Ureter (tissue), 1 donor: ENCODE data around the gene CREBL2. TPM values are rescaled to one million over a fixed set of nuclear protein-coding genes. Genes with fewer than 3 reads are reported as not detected.
"Not testable (repeated sequence)": the region's sequence is repeated elsewhere in the genome, so short reads cannot be mapped to it uniquely, and the experiment has no call there.

Experiments
- DNase-seq: peaks from one replicate; pipeline ENCODE4 v3.0.0-alpha.2; 2020; ENCODE audit warnings: low spot score
- total RNA-seq: library from RNA; stranded (reverse); gene quantifications from one replicate; pipeline ENCODE4 v1.2.4, GENCODE V29; 2023
- donor health status: DM: yes; HTN: yes; CAD: no.

Gene CREBL2
- total RNA-seq, 1 donor from 2014 or later, result 26.6 TPM

DNA sequence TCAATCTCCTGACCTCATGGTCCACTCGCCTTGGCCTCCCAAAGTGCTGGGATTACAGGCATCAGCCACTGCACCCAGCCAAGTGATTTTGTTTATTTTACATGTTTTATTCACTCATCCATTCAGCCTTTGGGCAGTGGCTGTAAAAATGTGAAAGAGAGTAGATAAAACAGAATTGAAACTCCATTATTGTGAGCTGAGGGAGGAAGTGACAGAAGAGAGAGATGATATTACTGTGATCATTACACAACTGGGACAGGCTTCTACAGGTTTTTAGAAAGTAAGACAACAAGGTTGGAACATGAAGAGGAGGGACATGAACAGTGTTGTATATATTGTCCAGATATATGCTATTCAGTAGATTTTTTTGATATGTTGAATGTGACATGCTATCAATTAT is 25.0 kb downstream of the CREBL2 start:
- no peak for DNase-seq

- not testable (repeated sequence) for DNase-seq
Measured at GRCh38 chr12:12639995-12640394, 28.3 kb downstream of the CREBL2 start.

GRCh38 chr12:12641650-12642049 is 30.0 kb downstream of the CREBL2 start:
- no peak for DNase-seq

DNA sequence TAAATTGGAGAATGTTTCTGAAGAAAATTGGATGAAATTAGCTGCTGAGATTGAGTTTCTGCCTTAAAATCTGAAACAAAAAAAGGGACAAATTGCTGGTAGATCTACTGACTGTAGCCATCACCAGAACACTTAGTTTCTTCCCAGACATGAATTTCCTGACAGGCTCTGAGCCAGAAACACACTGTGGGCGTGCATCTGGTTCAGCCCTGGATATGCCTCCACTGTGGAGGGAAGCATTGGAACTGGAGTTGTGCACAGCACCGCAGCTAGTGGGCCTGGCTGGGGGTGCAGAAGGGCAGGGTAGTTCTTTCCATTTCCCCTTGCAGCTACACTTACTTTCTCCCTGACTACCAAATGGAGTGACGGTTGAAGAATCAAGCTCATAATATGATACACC is 31.2 kb downstream of the CREBL2 start:
- DNase-seq, result no peak

GRCh38 chr12:12645485-12645884 is 33.8 kb downstream of the CREBL2 start:
- no peak for DNase-seq

- not testable (repeated sequence) for DNase-seq
Measured at GRCh38 chr12:12645968-12646367, 34.3 kb downstream of the CREBL2 start.

DNA sequence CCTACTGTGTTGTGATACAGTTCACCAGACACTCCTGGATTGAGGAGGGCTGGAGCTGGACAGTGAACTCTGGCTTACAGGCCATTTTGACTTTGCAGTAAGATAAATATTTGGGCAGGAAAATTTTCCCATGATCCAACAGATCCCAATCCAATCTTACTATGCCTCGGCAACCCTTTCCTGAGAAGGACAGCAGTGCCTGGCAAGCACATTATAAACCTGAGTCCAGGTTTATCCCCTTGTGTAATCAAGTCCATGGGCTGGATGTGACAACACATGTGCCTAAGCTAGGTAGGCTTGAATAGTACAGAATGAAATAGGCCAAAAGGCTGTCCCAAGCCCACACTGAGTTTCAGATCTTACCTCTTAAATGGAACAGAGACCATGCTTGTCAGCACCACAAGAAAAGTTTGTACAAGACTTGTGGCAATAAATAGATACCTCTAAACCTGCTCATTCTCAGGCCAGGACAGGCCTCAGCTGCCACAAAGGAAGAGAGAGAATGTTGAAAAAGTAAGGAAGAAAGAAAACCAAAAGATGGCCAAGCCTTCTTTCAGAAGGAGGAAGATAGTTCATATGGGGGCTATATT is 34.9 kb downstream of the CREBL2 start:
- no peak for DNase-seq

GRCh38 chr12:12648284-12648683 is 36.6 kb downstream of the CREBL2 start:
- DNase-seq, result no peak

GRCh38 chr12:12648951-12649650 is 37.4 kb downstream of the CREBL2 start:
- no peak for DNase-seq

DNA sequence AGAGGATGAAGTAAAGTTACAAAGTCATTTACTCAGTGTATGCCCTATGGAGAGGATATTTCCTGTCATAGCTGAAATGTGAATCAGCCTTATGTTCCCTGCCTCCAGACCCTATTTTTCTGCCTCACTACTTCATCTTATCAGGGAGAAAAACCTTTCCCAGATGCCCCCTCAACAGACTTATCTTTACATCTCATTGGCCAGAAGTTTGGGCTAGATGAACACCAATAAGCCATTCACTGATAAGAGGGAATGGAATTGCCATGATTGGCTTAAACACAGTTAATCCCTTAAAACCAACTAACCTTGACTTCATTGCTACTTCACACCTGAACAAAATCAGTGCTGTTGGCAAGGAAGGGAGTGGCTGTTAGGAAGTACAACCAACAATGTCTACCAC is 40.1 kb downstream of the CREBL2 start:
- no peak for DNase-seq

DNA sequence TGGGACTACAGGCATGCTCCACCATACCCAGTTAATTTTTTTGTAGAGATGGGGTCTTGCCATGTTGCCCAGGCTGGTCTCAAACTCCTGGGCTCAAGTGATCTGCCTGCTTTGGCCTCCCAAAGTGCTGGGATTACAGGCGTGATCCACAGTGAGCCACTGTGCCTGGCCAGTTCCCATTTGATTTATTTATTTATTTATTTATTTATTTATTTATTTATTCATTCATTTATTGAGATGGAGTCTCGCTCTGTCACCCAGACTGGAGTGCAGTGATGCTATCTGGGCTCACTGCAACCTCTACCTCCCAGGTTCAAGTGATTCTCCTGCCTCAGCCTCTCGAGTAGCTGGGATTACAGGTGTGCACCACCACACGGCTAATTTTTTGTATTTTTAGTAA is 41.0 kb downstream of the CREBL2 start:
- DNase-seq, result not testable (repeated sequence)

GRCh38 chr12:12653922-12654321 is 42.2 kb downstream of the CREBL2 start:
- DNase-seq, result no peak

- no peak for DNase-seq
Measured at GRCh38 chr12:12654691-12655460, 43.2 kb downstream of the CREBL2 start.

DNA sequence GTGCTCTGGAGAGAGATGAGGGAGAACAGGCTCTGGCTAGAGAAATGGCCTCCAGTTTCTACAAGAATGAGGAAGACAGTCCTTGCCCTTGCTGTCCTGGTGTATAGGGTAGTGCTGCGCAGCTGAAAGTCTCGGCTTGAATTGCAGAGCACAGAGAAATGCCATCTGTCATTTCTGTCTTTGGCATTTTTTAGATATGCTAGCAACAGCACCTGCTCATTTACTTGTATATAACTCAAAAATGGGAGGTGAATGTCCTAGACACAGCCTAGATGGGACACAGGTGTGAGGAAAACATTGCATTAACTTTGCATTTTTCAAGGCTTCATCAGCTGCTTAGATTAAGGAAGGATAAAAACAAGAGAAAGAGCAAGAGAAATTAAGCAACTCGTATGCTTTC is 48.5 kb downstream of the CREBL2 start:
- no peak for DNase-seq

DNA sequence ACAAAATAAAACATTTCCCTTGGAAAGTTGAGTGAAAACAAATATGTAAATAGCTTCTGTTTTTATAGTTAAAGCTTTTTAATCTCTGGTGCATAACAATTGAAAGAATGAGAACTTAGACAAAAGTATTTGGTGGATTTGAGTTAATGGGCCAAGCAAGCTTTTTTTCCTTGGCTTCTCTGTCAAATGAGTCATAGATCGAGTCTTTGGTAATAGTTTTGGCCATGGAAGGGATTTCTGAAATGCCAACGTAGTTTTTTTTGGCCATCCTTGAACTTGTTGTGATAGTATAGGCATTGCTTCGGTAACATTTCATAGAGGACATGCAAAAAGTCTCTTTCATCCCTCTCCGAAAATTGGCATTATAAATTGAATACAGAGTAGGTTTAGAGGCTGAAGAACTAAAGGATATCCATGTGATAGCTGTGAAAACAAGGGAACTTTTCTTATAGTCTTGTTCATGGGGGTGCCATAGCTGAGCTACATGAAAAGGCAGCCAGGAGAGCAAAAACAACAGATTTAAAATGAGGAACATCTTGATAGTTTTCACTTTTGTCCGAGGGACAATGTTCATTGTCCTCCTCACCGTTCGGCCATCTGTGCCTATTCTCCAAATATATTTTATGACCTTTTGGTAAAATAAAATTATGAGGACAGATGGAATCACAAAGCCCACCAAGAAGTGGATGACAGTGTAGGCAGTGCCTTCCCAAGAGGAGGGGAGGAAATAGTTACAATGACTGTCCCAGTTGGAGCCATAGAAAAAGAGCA is 49.6 kb downstream of the CREBL2 start:
- no peak for DNase-seq

DNA sequence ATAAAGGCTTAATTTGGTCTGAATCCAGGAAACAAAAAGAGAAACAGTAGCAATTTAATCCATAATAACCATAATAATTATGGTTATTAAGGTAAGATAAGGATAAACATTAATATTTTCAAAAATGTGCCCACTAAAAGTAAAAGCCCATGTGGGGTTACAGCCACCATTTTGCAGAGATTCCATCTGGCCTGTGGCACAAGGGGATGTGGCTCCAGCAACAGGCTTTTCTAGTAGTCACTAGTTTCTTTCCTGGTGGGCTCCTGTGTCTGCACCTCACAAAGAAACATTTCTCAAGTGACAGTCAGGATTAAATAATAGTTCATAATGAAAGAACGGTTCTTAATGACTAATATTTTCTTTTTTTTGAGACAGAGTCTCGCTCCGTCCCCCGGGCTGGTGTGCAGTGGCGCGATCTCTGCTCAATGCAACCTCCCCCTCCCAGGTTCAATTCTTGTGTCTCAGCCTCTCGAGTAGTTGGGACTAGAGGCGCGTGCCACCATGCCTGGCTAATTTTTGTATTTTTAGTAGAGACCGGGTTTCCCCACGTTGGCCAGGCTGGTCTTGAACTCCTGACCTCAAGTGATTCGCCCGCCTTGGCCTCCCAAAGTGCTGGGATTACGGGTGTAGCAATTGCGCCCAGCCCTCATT is 52.1 kb downstream of the CREBL2 start:
- no peak for DNase-seq

- no peak for DNase-seq
Measured at GRCh38 chr12:12665194-12665593, 53.5 kb downstream of the CREBL2 start.

DNA sequence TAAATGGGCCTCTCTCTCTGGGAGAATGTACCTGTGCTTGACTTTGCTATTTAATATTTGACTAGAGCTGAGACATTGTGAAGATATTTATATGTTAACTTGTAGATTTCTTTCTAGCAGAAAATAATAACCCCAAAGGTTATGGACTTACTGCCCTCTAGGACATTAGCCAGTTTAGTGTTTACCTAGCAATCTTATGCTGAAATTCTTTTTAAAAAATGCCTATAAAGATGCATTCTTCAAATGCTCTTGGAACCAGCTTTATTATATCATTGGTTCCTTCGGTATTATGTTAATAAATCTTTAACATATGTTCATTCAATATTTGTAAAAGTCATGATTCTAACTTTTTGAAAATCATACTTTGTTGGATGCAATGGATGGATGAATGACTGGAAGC is 56.3 kb downstream of the CREBL2 start:
- DNase-seq, result no peak

GRCh38 chr12:12669020-12669419 is 57.3 kb downstream of the CREBL2 start:
- no peak for DNase-seq

DNA sequence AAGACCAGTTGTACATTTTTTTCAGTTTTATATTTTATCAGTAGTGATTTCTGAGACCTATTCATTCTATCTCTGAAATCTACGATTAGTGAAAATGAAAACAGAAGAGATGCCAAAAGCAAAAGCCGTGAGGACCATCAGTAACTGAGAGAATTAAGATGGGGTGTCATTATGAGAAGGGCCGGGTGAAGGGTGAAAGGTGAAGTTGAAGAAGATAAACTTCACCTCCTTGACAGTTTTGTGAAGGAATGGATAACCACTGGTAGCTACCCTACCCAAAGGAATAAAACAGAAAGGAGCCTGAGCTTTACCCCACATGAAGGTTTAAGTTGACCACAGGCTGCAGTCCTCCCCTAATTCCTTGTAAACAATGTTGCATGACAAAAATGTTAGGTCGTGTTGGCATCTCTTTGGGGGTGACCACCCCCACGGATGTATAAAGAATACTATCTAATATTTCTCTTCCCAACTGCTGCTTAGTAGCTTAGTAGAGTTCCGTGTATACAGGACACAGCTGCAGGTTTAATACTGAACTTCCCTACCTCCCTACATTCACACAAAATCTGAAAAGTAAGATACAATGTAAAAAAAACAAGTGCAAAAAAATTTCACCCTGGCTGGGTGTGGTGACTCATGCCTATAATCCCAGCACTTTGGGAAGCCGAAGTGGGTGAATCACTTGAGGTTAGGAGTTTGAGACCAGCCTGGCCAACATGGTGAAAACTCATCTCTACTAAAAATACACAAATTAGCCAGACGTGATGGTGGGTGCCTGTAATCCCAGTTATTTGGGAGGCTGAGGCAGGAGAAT is 60.4 kb downstream of the CREBL2 start:
- DNase-seq, result no peak

GRCh38 chr12:12673296-12673695 is 61.6 kb downstream of the CREBL2 start:
- DNase-seq, result no peak
